Measurements from ENCODE around the gene FOXO3.
A peak's percentile ranks its signal among the peaks of the same experiment; 100 is the strongest.

The FOXO3 gene

DNA sequence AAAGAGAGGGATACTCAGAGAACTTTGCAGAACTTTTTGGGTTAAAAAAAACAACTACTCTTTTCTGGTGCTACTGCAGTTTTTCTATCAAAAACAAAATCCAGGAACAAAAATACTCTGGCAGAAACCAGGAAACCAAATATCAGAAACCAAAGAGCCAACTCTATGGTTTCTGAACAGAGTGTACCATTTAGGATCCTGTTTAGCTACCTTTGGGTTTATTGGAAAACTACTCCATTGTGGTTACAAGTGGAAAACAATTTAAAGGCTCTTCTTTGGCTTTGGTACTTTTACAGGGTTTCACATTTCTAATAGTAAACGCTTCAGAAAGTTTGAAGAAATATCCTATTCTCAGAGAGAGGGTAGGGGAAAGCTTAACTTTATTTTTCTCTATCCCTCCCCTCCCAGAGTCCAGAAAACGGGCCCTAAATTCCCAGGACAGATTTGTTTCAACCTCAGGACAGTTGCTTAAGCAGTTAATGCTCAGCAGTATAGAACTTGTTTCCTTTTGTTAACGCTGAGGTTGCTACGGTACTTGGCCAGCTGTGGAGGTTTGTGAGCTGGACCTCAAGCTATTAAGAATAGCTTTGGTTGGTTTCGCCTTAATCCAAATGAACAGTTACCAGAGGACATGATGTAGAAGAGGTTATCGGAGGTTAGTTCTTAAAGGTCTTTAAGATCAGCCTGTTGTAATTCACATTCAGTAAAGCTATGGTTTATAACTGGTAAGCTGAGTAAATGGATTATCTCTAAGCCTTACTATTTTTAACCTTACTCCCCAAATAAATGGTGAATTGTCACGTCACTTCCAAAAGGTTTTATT is 47.9 kb downstream of the FOXO3 start:
- no peak overlapping the region for H3K4ac ChIP-seq (ENCODE audit: low read depth in 1 of 2, low read length in 2 of 2)
- DNase-seq, result peak; percentile 41
- no peaks in the 10 kb centered on the region for H3K36me3 ChIP-seq (ENCODE audit: control insufficient read depth in 1 of 2, insufficient read depth in 2 of 2, low read depth in 1 of 2, low read length in 2 of 2)
- H3K27me3 ChIP-seq (ENCODE audit: control insufficient read depth in 1 of 2, insufficient read depth in 1 of 2, low read length in 2 of 2), result no peaks in the 10 kb centered on the region
- peaks cover 2% of the 10 kb centered on the region for H3K4me1 ChIP-seq (ENCODE audit: control insufficient read depth, insufficient read depth, low read depth, low read length)
- no peak overlapping the region for H3K4me2 ChIP-seq (ENCODE audit: low read length, poor library complexity, severe bottlenecking)
- no peak overlapping the region for H2BK120ac ChIP-seq (ENCODE audit: low read depth, low read length)
- no peak overlapping the region for H2BK15ac ChIP-seq (ENCODE audit: low read depth, poor library complexity, severe bottlenecking)
- H3K79me1 ChIP-seq (replicated peaks; ENCODE audit: low read length, poor library complexity, severe bottlenecking), result peaks cover 3% of the 10 kb centered on the region
- no peak overlapping the region for H4K8ac ChIP-seq (ENCODE audit: low read length)
- peak overlapping the region; percentile 32 for H3K9ac ChIP-seq (ENCODE audit: low read length)
- peaks cover 3% of the 10 kb centered on the region for H3K9me3 ChIP-seq (ENCODE audit: control insufficient read depth, low read length)
- H4K91ac ChIP-seq (ENCODE audit: low read length), result no peak overlapping the region
- H3K18ac ChIP-seq (ENCODE audit: low read depth in 1 of 2, low read length in 2 of 2), result no peak overlapping the region
- no peak overlapping the region for H2BK12ac ChIP-seq (ENCODE audit: low read length in 2 of 2)
- H3K14ac ChIP-seq (ENCODE audit: low read length in 2 of 2), result no peak overlapping the region
- H2AK5ac ChIP-seq (ENCODE audit: low read length, severe bottlenecking), result no peak overlapping the region
- H3K27ac ChIP-seq (ENCODE audit: low read length, poor library complexity, severe bottlenecking), result no peak overlapping the region
- peak overlapping the region in 1 of 2 experiments; percentile 37 for H3K4me3 ChIP-seq (ENCODE audit: insufficient read depth in 1 of 2, low read depth in 1 of 2, low read length in 2 of 2)
- WGBS, result 91% methylated on average over 6 of the region's 7 CpGs
- no peak overlapping the region for H3K23ac ChIP-seq (ENCODE audit: low read length in 2 of 2)
- no peak overlapping the region for H2BK5ac ChIP-seq (ENCODE audit: low read depth, low read length, poor library complexity, severe bottlenecking)
- no peak overlapping the region for H2AFZ ChIP-seq (ENCODE audit: low read depth, low read length)

GRCh38 chr6:108609276-108609769 is 48.6 kb downstream of the FOXO3 start:
- H2BK15ac ChIP-seq (ENCODE audit: low read depth, poor library complexity, severe bottlenecking), result no peak overlapping the region

GRCh38 chr6:108610270-108610839 is 49.6 kb downstream of the FOXO3 start:
- H2BK120ac ChIP-seq (ENCODE audit: low read depth, low read length), result no peak overlapping the region
- WGBS, result 94% methylated on average over 1 of the region's 3 CpGs

More at GRCh38 chr6:108609276-108609769, 48.6 kb downstream of the FOXO3 start:
- H2AK5ac ChIP-seq (ENCODE audit: low read length, severe bottlenecking), result no peak overlapping the region
- no peak overlapping the region for H2BK5ac ChIP-seq (ENCODE audit: low read depth, low read length, poor library complexity, severe bottlenecking)
- no peak overlapping the region for H2AFZ ChIP-seq (ENCODE audit: low read depth, low read length)
- H3K79me1 ChIP-seq (replicated peaks; ENCODE audit: low read length, poor library complexity, severe bottlenecking), result peaks cover 3% of the 10 kb centered on the region
- H3K18ac ChIP-seq (ENCODE audit: low read depth in 1 of 2, low read length in 2 of 2), result no peak overlapping the region
- H3K4me2 ChIP-seq (ENCODE audit: low read length, poor library complexity, severe bottlenecking), result no peak overlapping the region
- no peak overlapping the region for H4K8ac ChIP-seq (ENCODE audit: low read length)
- no peak overlapping the region for H3K4ac ChIP-seq (ENCODE audit: low read depth in 1 of 2, low read length in 2 of 2)
- peak overlapping the region in 1 of 2 experiments; percentile 32 for H3K14ac ChIP-seq (ENCODE audit: low read length in 2 of 2)
- peak overlapping the region in 1 of 2 experiments; percentile 37 for H3K4me3 ChIP-seq (ENCODE audit: insufficient read depth in 1 of 2, low read depth in 1 of 2, low read length in 2 of 2)
- peaks cover 3% of the 10 kb centered on the region for H3K9me3 ChIP-seq (ENCODE audit: control insufficient read depth, low read length)
- no peaks in the 10 kb centered on the region for H3K36me3 ChIP-seq (ENCODE audit: control insufficient read depth in 1 of 2, insufficient read depth in 2 of 2, low read depth in 1 of 2, low read length in 2 of 2)
- peak overlapping the region; percentile 32 for H3K9ac ChIP-seq (ENCODE audit: low read length)
- H2BK12ac ChIP-seq (ENCODE audit: low read length in 2 of 2), result no peak overlapping the region
- no peak for DNase-seq
- no peak overlapping the region for H2BK120ac ChIP-seq (ENCODE audit: low read depth, low read length)
- no peak overlapping the region for H4K91ac ChIP-seq (ENCODE audit: low read length)
- no peak overlapping the region for H3K23ac ChIP-seq (ENCODE audit: low read length in 2 of 2)
- 91% methylated on average over 5 of the region's 5 CpGs for WGBS
- H3K27me3 ChIP-seq (ENCODE audit: control insufficient read depth in 1 of 2, insufficient read depth in 1 of 2, low read length in 2 of 2), result no peaks in the 10 kb centered on the region
- H3K27ac ChIP-seq (ENCODE audit: low read length, poor library complexity, severe bottlenecking), result no peak overlapping the region
- peaks cover 2% of the 10 kb centered on the region for H3K4me1 ChIP-seq (ENCODE audit: control insufficient read depth, insufficient read depth, low read depth, low read length)

GRCh38 chr6:108610957-108611586 is 50.4 kb downstream of the FOXO3 start:
- Histone ChIP-seq H2BK5ac (ENCODE audit: low read depth, low read length, poor library complexity, severe bottlenecking) (no peak overlapping the region), H3K4me3 (ENCODE audit: insufficient read depth in 1 of 2, low read depth in 1 of 2, low read length in 2 of 2) (no peak overlapping the region), H3K23ac (ENCODE audit: low read length in 2 of 2) (no peak overlapping the region), H3K27ac (ENCODE audit: low read length, poor library complexity, severe bottlenecking) (no peak overlapping the region), H3K9ac (ENCODE audit: low read length) (no peak overlapping the region), H3K14ac (ENCODE audit: low read length in 2 of 2) (no peak overlapping the region), H3K4me2 (ENCODE audit: low read length, poor library complexity, severe bottlenecking) (no peak overlapping the region), H3K79me1 (replicated peaks; ENCODE audit: low read length, poor library complexity, severe bottlenecking) (peaks cover 3% of the 10 kb centered on the region), H3K9me3 (ENCODE audit: control insufficient read depth, low read length) (peaks cover 3% of the 10 kb centered on the region), H3K4ac (ENCODE audit: low read depth in 1 of 2, low read length in 2 of 2) (no peak overlapping the region), H4K8ac (ENCODE audit: low read length) (no peak overlapping the region), H3K27me3 (ENCODE audit: control insufficient read depth in 1 of 2, insufficient read depth in 1 of 2, low read length in 2 of 2) (no peaks in the 10 kb centered on the region), H2BK120ac (ENCODE audit: low read depth, low read length) (no peak overlapping the region), H2BK15ac (ENCODE audit: low read depth, poor library complexity, severe bottlenecking) (no peak overlapping the region), H2AK5ac (ENCODE audit: low read length, severe bottlenecking) (no peak overlapping the region), H4K91ac (ENCODE audit: low read length) (no peak overlapping the region), H2BK12ac (ENCODE audit: low read length in 2 of 2) (no peak overlapping the region), H2AFZ (ENCODE audit: low read depth, low read length) (no peak overlapping the region), H3K36me3 (ENCODE audit: control insufficient read depth in 1 of 2, insufficient read depth in 2 of 2, low read depth in 1 of 2, low read length in 2 of 2) (no peaks in the 10 kb centered on the region), H3K4me1 (ENCODE audit: control insufficient read depth, insufficient read depth, low read depth, low read length) (peaks cover 2% of the 10 kb centered on the region), H3K18ac (ENCODE audit: low read depth in 1 of 2, low read length in 2 of 2) (no peak overlapping the region)
- 67% methylated on average over 3 of the region's 4 CpGs for WGBS
- DNase-seq, result no peak

More at GRCh38 chr6:108610270-108610839, 49.6 kb downstream of the FOXO3 start:
- Histone ChIP-seq H3K4me2 (ENCODE audit: low read length, poor library complexity, severe bottlenecking) (no peak overlapping the region), H2AK5ac (ENCODE audit: low read length, severe bottlenecking) (no peak overlapping the region), H3K9me3 (ENCODE audit: control insufficient read depth, low read length) (peaks cover 3% of the 10 kb centered on the region), H3K14ac (ENCODE audit: low read length in 2 of 2) (no peak overlapping the region), H3K4ac (ENCODE audit: low read depth in 1 of 2, low read length in 2 of 2) (no peak overlapping the region), H3K4me3 (ENCODE audit: insufficient read depth in 1 of 2, low read depth in 1 of 2, low read length in 2 of 2) (no peak overlapping the region), H3K79me1 (replicated peaks; ENCODE audit: low read length, poor library complexity, severe bottlenecking) (peaks cover 3% of the 10 kb centered on the region), H2BK15ac (ENCODE audit: low read depth, poor library complexity, severe bottlenecking) (no peak overlapping the region), H3K36me3 (ENCODE audit: control insufficient read depth in 1 of 2, insufficient read depth in 2 of 2, low read depth in 1 of 2, low read length in 2 of 2) (no peaks in the 10 kb centered on the region), H3K27ac (ENCODE audit: low read length, poor library complexity, severe bottlenecking) (no peak overlapping the region), H3K18ac (ENCODE audit: low read depth in 1 of 2, low read length in 2 of 2) (no peak overlapping the region), H2BK12ac (ENCODE audit: low read length in 2 of 2) (no peak overlapping the region), H3K4me1 (ENCODE audit: control insufficient read depth, insufficient read depth, low read depth, low read length) (peaks cover 2% of the 10 kb centered on the region), H4K91ac (ENCODE audit: low read length) (no peak overlapping the region), H3K27me3 (ENCODE audit: control insufficient read depth in 1 of 2, insufficient read depth in 1 of 2, low read length in 2 of 2) (no peaks in the 10 kb centered on the region), H3K9ac (ENCODE audit: low read length) (no peak overlapping the region), H2BK5ac (ENCODE audit: low read depth, low read length, poor library complexity, severe bottlenecking) (no peak overlapping the region), H3K23ac (ENCODE audit: low read length in 2 of 2) (no peak overlapping the region), H2AFZ (ENCODE audit: low read depth, low read length) (no peak overlapping the region), H4K8ac (ENCODE audit: low read length) (no peak overlapping the region)
- DNase-seq, result no peak
